HPDE6-E6E7 (cell line): ENCODE data around the gene TAF4.
"Not testable (repeated sequence)": the region's sequence is repeated elsewhere in the genome, so short reads cannot be mapped to it uniquely, and the experiment has no call there.

Source experiments
- DNase-seq: peaks from one replicate; pipeline ENCODE4 v3.0.0; 2011; ENCODE audit warnings: missing footprints; ENCODE audit errors: extremely low spot score

TAF4 gene

DNA sequence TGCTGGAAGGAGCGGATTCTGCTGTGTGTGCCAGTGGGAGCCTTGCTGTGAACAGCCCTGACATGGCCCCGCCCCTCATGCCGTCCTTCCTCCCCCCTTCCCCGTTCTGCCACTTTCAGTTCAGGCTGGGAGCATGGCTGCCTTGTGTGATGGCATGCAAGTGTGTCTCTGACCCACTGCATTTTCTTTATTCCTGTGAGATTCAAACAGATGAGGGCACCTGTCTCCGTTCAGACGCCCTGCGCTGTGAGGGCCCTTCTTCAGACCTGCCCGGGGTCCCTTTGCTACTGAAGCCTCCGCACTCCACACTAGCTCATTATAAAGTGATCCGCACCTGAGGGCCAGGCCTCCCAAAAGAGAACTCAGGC lies 88.3 kb downstream of the TAF4 start:
- DNase-seq, result no peak

DNA sequence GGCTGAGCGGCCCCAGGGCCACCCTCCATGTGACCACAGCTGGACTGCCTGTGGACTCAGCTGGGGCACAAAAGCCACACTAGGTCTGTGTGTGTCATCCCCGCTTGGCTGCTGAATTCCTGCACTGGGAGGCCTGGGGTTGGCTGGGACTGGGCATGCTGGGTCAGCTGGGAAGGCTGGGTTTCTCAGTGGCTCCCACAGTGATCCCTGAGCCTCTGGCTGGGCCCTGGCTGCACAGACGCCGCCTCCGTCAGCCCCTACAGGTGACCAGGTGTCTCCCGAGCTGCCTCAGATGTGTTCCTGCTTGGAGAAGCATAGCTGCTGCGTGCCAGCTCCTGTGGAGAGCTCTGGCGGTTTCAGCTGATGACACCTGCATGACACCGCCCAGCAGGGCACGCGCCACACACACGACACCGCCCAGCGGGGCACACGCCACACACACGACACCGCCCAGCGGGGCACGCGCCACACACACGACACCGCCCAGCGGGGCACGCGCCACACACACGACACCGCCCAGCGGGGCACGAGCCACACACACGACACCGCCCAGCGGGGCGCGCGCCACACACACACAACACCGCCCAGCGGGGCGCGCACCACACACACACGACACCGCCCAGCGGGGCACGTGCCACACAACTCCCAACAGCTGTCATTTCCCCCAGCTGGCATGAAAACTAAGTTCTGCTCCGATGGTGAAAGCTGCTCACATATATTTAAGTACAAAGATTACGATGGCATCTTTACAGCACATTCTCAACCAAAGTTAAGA lies 88.8 kb downstream of the TAF4 start:
- no peak for DNase-seq

- DNase-seq, result no peak
Measured at GRCh38 chr20:61976263-61976643, 89.4 kb downstream of the TAF4 start.

- DNase-seq, result no peak
Measured at GRCh38 chr20:61975407-61976129, 90.1 kb downstream of the TAF4 start.

DNA sequence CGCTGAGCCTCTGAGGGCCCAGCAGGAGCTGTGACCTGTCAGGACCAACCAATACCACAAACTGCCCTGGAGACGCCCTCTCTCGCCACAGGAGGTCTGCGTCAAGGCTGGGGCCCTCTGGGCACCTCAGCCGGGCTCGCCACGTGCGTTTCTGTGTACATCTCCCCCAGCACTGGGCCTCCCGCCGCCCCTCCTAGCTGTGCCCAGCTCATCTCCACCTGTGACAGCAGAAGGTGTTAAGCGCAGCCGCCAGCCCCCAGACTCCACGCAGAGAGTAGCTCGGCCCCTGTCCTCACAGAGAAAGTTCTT lies 91.4 kb downstream of the TAF4 start:
- DNase-seq, result no peak

DNA sequence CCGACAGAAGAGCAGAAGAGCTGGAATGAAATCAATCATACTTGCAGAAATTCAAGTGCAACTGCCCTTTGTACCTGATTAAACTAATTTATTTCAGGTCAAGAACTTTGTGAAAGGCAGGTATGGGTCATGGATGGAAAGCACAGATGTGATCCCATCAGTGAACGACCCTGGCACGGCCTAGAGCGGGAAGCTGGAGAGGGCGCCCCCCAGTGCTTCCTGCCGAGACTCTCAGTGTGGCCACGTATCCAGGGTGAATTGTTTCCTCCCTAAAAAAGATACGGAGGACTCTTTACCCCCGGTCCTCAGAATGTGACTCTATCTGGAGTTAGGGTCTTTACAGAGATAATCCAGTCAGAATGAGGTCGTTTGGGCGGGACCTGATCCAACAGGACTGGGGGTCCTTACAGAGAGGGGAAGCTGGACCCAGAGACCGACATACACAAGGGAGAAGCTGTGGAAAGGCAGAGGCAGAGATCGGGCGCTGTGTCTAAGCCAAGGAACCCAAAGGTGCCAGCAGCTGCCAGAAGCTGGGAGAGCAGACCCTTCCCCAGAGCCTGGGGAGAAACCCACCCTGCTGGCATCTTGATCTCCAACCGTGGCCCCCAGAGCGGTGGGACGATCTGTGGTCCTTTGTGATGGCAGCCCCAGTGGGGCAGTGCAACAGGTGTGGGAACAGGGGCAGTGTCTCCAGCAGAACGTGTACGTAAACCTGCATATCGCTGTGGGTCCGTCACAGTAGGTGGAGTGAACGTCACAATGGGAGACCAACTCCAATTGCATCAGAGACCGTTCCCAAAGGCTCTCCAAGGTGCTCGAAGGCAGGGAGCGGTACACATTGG lies 91.9 kb downstream of the TAF4 start:
- no peak for DNase-seq

DNA sequence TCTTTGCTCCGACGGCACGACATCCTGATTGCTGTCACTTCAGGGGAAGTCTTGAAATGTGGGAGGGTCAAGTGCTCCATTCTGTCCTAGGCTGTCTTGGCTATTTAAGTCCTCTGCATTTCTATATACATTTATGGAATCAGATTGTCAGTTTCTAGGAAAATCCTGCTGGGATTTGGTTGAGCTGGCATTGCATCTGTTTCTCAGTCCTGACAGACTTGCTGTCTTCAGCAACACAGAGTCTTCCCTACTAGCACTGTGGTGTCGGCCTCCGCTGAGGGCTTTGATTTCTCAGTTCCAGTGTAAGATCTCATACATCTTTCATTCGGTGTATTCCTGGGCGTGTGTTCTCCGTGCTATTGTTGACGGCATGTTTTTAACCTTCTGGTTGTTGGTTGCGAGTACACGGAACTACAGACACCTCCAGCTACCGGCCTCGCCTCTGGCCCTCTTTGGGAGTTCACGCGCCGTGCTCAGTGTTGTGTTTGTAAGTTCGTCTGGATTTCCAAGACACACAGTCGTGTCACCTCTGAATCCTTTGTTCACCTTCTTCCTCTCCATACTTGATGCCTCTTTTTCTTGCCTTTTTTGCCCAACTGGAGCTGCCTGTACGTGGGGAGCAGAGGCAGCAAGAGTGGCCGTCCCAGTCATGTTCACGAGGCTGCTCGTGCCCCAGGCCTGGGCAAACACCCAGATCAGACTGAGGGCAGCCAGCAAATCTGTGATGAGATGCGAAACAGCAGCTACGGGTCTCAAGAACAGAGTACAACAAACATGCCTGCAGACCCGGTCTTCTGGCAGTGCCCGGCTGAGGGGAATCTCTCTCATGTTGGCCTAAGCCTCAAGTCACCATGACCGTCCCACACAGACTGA lies 92.8 kb downstream of the TAF4 start:
- no peak for DNase-seq

DNA sequence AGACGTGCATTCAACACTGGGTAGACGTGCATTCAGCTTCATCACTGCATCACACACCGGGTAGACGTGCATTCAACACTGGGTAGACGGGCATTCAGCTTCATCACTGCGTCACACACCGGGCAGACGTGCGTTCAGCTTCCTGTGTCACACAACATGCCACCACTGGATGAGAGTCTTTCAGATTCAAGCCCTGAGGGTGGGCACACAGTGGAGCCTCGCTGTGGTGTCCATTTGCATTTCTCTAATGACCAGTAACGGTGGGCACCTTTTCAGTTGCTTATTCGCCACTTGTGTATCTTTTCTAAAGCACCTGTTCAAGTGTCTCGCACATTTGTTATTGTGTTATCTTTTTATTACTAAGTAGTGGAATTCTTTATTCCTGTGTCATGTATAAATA lies 94.1 kb downstream of the TAF4 start:
- not testable (repeated sequence) for DNase-seq

DNA sequence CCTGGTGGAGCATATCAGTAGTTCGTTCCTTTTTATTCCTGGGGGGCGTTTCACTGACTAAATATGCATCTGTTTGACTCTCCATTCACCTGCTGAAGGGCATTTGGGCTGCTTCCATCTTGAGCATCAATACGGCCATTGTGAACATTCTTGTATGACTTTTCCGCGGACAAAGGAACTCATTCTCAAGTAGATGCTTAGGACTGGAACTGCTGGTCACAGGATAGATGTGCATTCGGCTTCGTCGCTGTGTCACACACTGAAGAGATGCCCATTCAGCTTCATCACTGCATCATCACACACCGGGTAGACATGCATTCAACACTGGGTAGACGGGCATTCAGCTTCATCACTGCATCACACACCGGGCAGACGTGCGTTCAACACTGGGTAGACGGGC lies 95.3 kb downstream of the TAF4 start:
- DNase-seq, result no peak

- DNase-seq, result no peak
Measured at GRCh38 chr20:61969806-61970205, 95.9 kb downstream of the TAF4 start.

DNA sequence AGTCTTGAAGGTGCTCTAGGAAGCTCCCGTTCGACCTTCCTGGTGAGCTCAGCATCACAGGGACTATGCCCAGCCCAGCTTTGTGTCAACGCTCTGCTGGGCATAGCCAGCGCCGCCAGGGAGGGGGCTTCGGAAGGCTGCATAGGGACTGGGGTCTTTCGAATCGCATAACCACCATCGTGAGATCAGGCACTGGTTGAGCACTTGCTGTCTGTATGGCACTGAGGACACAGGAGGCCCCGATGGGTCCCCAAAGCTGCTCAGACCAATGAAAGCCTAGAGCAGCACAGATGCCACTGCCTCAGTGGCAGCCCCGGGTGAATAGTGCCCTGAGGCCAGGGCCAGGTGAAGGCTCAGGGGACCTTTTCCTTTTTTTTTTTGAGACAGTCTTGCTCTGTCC lies 96.7 kb downstream of the TAF4 start:
- no peak for DNase-seq

- no peak for DNase-seq
Measured at GRCh38 chr20:61968036-61968810, 97.5 kb downstream of the TAF4 start.

GRCh38 chr20:61967300-61967699 lies 98.4 kb downstream of the TAF4 start:
- DNase-seq, result no peak

DNA sequence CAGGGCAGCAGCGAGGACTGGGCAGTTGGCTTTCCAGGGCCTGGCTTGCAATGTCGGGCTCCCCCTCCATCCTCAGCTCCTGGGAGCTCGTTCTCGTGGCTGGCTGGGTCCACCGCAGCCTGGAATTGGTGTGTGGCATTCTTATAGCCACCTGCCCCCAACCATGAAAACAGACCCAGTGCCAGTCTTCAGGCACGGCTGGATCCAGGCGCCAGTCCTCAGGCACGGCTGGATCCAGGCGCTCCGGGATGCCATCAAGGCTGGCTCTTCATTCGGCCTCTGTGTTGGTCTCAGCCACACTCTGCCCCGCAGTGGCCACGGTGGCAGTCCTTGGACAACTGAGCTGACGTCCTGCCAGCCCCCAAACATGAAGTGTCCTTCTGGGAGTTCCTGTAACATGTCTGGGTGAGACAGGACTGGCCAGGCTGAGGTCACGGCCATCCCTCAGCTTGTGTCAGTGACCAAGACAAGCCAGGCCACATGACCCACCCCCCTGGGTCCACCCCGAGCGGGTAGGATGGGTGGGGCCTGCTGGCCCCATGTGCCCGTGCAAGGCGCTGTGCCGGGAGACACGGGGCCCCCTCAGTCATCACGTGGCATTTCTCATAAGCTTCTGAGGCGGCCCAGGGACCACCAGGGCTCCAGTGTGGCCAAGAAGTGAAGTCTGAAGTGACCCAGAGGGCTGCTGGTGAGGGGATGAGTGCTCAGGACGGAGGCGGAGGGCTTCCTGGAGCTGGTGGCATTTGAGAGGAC lies 99.0 kb downstream of the TAF4 start:
- no peak for DNase-seq

- no peak for DNase-seq
Measured at GRCh38 chr20:61965606-61966491, 99.8 kb downstream of the TAF4 start.

GRCh38 chr20:61964675-61965605 lies 100.7 kb downstream of the TAF4 start:
- no peak for DNase-seq

- no peak for DNase-seq
Measured at GRCh38 chr20:61963885-61964674, 101.6 kb downstream of the TAF4 start.
